Posterior vena cava (tissue), 2 donors: ENCODE measurements around the gene PJVK. TPM values are rescaled to one million over a fixed set of nuclear protein-coding genes. Genes with fewer than 3 reads are reported as not detected.
"Not testable (repeated sequence)": the region's sequence is repeated elsewhere in the genome, so short reads cannot be mapped to it uniquely, and the experiment has no call there.

Experiments used
- DNase-seq: peaks from one replicate; pipeline ENCODE4 v3.0.0-alpha.2; 2020; ENCODE audit warnings: low spot score
- intact Hi-C, 2 donors: fragments of 100-400 bp; cut with DNase I; formaldehyde crosslinking; loops; one replicate each; pipeline versions ENCODE4 v1.14.1 to v1.14.2; 2022 to 2023
- total RNA-seq, 2 donors: library from RNA; stranded (reverse); fragmentation: NEBNext Ultra II Directional; extraction: Animal tissue kit (Norgen Biotek cat#: 25700); gene quantifications; one replicate each; pipeline ENCODE4 v1.2.1, GENCODE V29; 2021
- donor health status: DM: yes; HTN: yes; CAD: no.
- donor health status: DM: yes; HTN: yes; CAD: no.

The PJVK gene
- total RNA-seq, 2 donors from 2014 or later = 2.7 to 5.0 TPM

GRCh38 chr2:178425255-178425827, 25.8 kb upstream of the PJVK start:
- DNase-seq = no peak
- intact Hi-C loops = no loop called here

GRCh38 chr2:178426388-178426787, 24.8 kb upstream of the PJVK start:
- intact Hi-C loops = no loop called here
- DNase-seq = no peak

GRCh38 chr2:178427458-178427857, 23.7 kb upstream of the PJVK start:
- intact Hi-C loops = no loop called here
- no peak for DNase-seq

GRCh38 chr2:178428396-178428806, 22.8 kb upstream of the PJVK start:
- intact Hi-C loops = no loop called here
- no peak for DNase-seq

GRCh38 chr2:178429336-178429735, 21.8 kb upstream of the PJVK start:
- no peak for DNase-seq
- intact Hi-C loops = no loop called here

GRCh38 chr2:178436662-178437061, 14.5 kb upstream of the PJVK start:
- no peak for DNase-seq
- intact Hi-C loops = no loop called here

GRCh38 chr2:178441426-178441825, 9.8 kb upstream of the PJVK start:
- DNase-seq = no peak
- intact Hi-C loops = no loop called here

GRCh38 chr2:178448968-178449661, 2.1 kb upstream of the PJVK start:
- intact Hi-C loops = no loop called here
- DNase-seq = no peak

- no peak for DNase-seq
- intact Hi-C loops = no loop called here
These were observed 1.3 kb upstream of the PJVK start for GRCh38 chr2:178449700-178450523.

- intact Hi-C loops = no loop called here
- no peak for DNase-seq
These were observed 729 bp upstream of the PJVK start for GRCh38 chr2:178450524-178450773.

- intact Hi-C loops = no loop called here
- no peak for DNase-seq
These were observed 1.2 kb downstream of the PJVK start for GRCh38 chr2:178452334-178452733.

- intact Hi-C loops = no loop called here
- DNase-seq = no peak
These were observed 1.7 kb downstream of the PJVK start for GRCh38 chr2:178452870-178453269.

GRCh38 chr2:178455947-178456346, 4.8 kb downstream of the PJVK start:
- no peak for DNase-seq
- intact Hi-C loops = loop anchor here in 1 of 2 donors (2.0 kb wide), 1 partner anchor 23 kb away; the partner anchor contains the start of gene FKBP7

GRCh38 chr2:178457390-178457886, 6.3 kb downstream of the PJVK start:
- intact Hi-C loops = no loop called here
- DNase-seq = no peak

GRCh38 chr2:178469219-178469849, 18.2 kb downstream of the PJVK start:
- intact Hi-C loops = no loop called here
- no peak for DNase-seq

- intact Hi-C loops = not testable (repeated sequence)
These were observed 20.1 kb downstream of the PJVK start for GRCh38 chr2:178471313-178471712.

GRCh38 chr2:178473373-178473772, 22.2 kb downstream of the PJVK start:
- intact Hi-C loops = no loop called here
- no peak for DNase-seq

More at GRCh38 chr2:178471313-178471712, 20.1 kb downstream of the PJVK start:
- DNase-seq = not testable (repeated sequence)

- no peak for DNase-seq
- intact Hi-C loops = no loop called here
These were observed 22.8 kb downstream of the PJVK start for GRCh38 chr2:178473931-178474330.

GRCh38 chr2:178474560-178474959, 23.4 kb downstream of the PJVK start:
- intact Hi-C loops = no loop called here
- no peak for DNase-seq

- DNase-seq = no peak
- intact Hi-C loops = no loop called here
These were observed 25.3 kb downstream of the PJVK start for GRCh38 chr2:178476477-178476876.
